NCI-H345 treated with DMSO at 0.1 percent for 48 hours (cell line): ENCODE results near the gene FPGS.

Source experiments
- DNase-seq: peaks from one replicate; lab custom pipeline; 2025; ENCODE audit not compliant: unreplicated experiment; lab: John Stamatoyannopoulos, UW

FPGS gene

GRCh38 chr9:127810378-127811187 lies 7.9 kb downstream of the FPGS start:
- DNase-seq = no peak

- no peak for DNase-seq
These were observed 9.3 kb downstream of the FPGS start for GRCh38 chr9:127812011-127812410.

- no peak for DNase-seq
These were observed 10.4 kb downstream of the FPGS start for GRCh38 chr9:127812936-127813675.

GRCh38 chr9:127813686-127814226 lies 11.1 kb downstream of the FPGS start:
- no peak for DNase-seq

GRCh38 chr9:127814619-127815511 lies 12.2 kb downstream of the FPGS start:
- no peak for DNase-seq

- no peak for DNase-seq
These were observed 13.1 kb downstream of the FPGS start for GRCh38 chr9:127815512-127816361.

- DNase-seq = no peak
These were observed 13.7 kb downstream of the FPGS start for GRCh38 chr9:127816362-127816725.

- no peak for DNase-seq
These were observed 14.0 kb downstream of the FPGS start for GRCh38 chr9:127816728-127817127.

GRCh38 chr9:127817881-127818434 lies 15.3 kb downstream of the FPGS start:
- no peak for DNase-seq

GRCh38 chr9:127818574-127818973 lies 15.9 kb downstream of the FPGS start:
- no peak for DNase-seq

- no peak for DNase-seq
These were observed 19.4 kb downstream of the FPGS start for GRCh38 chr9:127822108-127822507.

GRCh38 chr9:127825319-127826051 lies 22.8 kb downstream of the FPGS start:
- DNase-seq = no peak

- no peak for DNase-seq
These were observed 23.7 kb downstream of the FPGS start for GRCh38 chr9:127826253-127826913.

- no peak for DNase-seq
These were observed 25.8 kb downstream of the FPGS start for GRCh38 chr9:127828262-127829031.

GRCh38 chr9:127829205-127829906 lies 26.7 kb downstream of the FPGS start:
- DNase-seq = no peak

GRCh38 chr9:127832248-127832647 lies 29.6 kb downstream of the FPGS start:
- DNase-seq = no peak

- no peak for DNase-seq
These were observed 30.9 kb downstream of the FPGS start for GRCh38 chr9:127833555-127833954.
